ENCODE data around the gene CLMP. TPM values are rescaled to one million over a fixed set of nuclear protein-coding genes. Genes with fewer than 3 reads are reported as not detected.

Gene CLMP
- total and polyA plus RNA-seq, 4 donors, result 0.12 to 1.3 (median 0.35) TPM

DNA sequence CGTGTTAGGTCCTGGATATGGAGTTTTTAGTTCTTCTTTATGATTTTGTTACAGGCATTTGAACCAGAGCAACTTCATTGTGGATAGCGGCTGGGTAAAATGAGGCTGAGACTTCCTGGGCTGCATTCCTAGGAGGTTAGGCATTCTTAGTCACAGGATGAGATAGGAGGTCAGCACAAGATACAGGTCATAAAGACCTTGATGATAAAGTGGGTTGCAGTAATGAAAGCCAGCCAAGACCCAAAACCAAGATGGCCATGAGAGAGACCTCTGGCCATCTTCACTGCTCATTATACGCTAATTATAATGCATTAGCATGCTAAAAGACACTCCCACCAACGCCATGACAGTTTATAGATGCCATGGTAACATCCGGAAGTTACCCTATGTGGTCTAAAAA lies 23.4 kb upstream of the CLMP start:
- 78% methylated on average over 5 of the region's 5 CpGs for WGBS
- peaks cover 0 to 8% (median 2%) of the 10 kb centered on the region in 4 donors for H3K9me3 ChIP-seq (ENCODE audit: control insufficient read depth in 4 of 4, low read length in 3 of 4)

GRCh38 chr11:123217897-123218296 lies 22.8 kb upstream of the CLMP start:
- WGBS, result 10% methylated on average over 3 of the region's 3 CpGs
- H3K9ac ChIP-seq (ENCODE audit: low read depth in 1 of 2, low read length in 2 of 2), result no peak overlapping the region

More for the DNA sequence above, 23.4 kb upstream of the CLMP start:
- Histone ChIP-seq H3K36me3 (ENCODE audit: control insufficient read depth in 4 of 4, insufficient read depth in 3 of 4, low read depth in 1 of 4, low read length in 3 of 4) (no peaks in the 10 kb centered on the region), H3K4me1 (ENCODE audit: control insufficient read depth in 4 of 4, insufficient read depth in 4 of 4, low read length in 3 of 4) (no peaks in the 10 kb centered on the region), H3K9ac (ENCODE audit: low read depth in 1 of 2, low read length in 2 of 2) (no peak overlapping the region), H3K4me3 (ENCODE audit: low read depth in 1 of 3, low read length in 3 of 3) (no peak overlapping the region), H3K27me3 (ENCODE audit: control insufficient read depth in 4 of 4, insufficient read depth in 4 of 4, low read length in 3 of 4) (peaks cover 0 to 6% (median 0%) of the 10 kb centered on the region in 4 donors), H3K27ac (ENCODE audit: low read depth in 1 of 2, low read length in 2 of 2) (no peak overlapping the region)
- DNase-seq (ENCODE audit: low spot score), result no peak
- no peak for TF ChIP-seq GABPA (IDR thresholded peaks at IDR 0.05 in 1 of 2, conservative IDR thresholded peaks at IDR 0.05 in 1 of 2)
- TF ChIP-seq TAF1 (conservative IDR thresholded peaks at IDR 0.05), result no peak
- TF ChIP-seq JUND (IDR thresholded peaks at IDR 0.05), result no peak
- no peak for TF ChIP-seq HNF4G (IDR thresholded peaks at IDR 0.05)
- no peak for TF ChIP-seq RXRA (IDR thresholded peaks at IDR 0.05)
- no peak for TF ChIP-seq RAD21 (IDR thresholded peaks at IDR 0.05)
- TF ChIP-seq, protein P1, sequence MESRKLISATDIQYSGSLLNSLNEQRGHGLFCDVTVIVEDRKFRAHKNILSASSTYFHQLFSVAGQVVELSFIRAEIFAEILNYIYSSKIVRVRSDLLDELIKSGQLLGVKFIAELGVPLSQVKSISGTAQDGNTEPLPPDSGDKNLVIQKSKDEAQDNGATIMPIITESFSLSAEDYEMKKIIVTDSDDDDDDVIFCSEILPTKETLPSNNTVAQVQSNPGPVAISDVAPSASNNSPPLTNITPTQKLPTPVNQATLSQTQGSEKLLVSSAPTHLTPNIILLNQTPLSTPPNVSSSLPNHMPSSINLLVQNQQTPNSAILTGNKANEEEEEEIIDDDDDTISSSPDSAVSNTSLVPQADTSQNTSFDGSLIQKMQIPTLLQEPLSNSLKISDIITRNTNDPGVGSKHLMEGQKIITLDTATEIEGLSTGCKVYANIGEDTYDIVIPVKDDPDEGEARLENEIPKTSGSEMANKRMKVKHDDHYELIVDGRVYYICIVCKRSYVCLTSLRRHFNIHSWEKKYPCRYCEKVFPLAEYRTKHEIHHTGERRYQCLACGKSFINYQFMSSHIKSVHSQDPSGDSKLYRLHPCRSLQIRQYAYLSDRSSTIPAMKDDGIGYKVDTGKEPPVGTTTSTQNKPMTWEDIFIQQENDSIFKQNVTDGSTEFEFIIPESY (IDR thresholded peaks at IDR 0.05), result no peak
- TF ChIP-seq NR2F2 (IDR thresholded peaks at IDR 0.05), result no peak
- no peak for TF ChIP-seq ATF3 (IDR thresholded peaks at IDR 0.05)
- TF ChIP-seq FOXA2 (IDR thresholded peaks at IDR 0.05), result no peak
- TF ChIP-seq REST (IDR thresholded peaks at IDR 0.05), result no peak
- no peak for TF ChIP-seq SP1 (IDR thresholded peaks at IDR 0.05)
- no peak for TF ChIP-seq YY1 (IDR thresholded peaks at IDR 0.05)
- no peak for TF ChIP-seq EGR1 (IDR thresholded peaks at IDR 0.05; ENCODE audit: low read depth in 2 of 2)
- TF ChIP-seq HNF4A (conservative IDR thresholded peaks at IDR 0.05), result no peak

More at GRCh38 chr11:123217897-123218296, 22.8 kb upstream of the CLMP start:
- TF ChIP-seq ATF3 (IDR thresholded peaks at IDR 0.05), result no peak
- TF ChIP-seq GABPA (IDR thresholded peaks at IDR 0.05 in 1 of 2, conservative IDR thresholded peaks at IDR 0.05 in 1 of 2), result no peak
- TF ChIP-seq YY1 (IDR thresholded peaks at IDR 0.05), result no peak
- no peak for TF ChIP-seq MAX (IDR thresholded peaks at IDR 0.05)
- Histone ChIP-seq H3K4me1 (ENCODE audit: control insufficient read depth in 4 of 4, insufficient read depth in 4 of 4, low read length in 3 of 4) (no peaks in the 10 kb centered on the region), H3K27ac (ENCODE audit: low read depth in 1 of 2, low read length in 2 of 2) (no peak overlapping the region), H3K9me3 (ENCODE audit: control insufficient read depth in 4 of 4, low read length in 3 of 4) (peaks cover 0 to 8% (median 2%) of the 10 kb centered on the region in 4 donors), H3K36me3 (ENCODE audit: control insufficient read depth in 4 of 4, insufficient read depth in 3 of 4, low read depth in 1 of 4, low read length in 3 of 4) (no peaks in the 10 kb centered on the region), H3K27me3 (ENCODE audit: control insufficient read depth in 4 of 4, insufficient read depth in 4 of 4, low read length in 3 of 4) (peaks cover 0 to 7% (median 2%) of the 10 kb centered on the region in 4 donors), H3K4me3 (ENCODE audit: low read depth in 1 of 3, low read length in 3 of 3) (no peak overlapping the region)
- DNase-seq (ENCODE audit: low spot score), result no peak
